ENCODE results near the gene ATF4.

ATF4 gene

GRCh38 chr22:39475337-39475736 lies 45.0 kb upstream of the ATF4 start:
- in situ Hi-C loops (cut with MboI; ENCODE audit: low pct_unique_long_range_greater_than_20kb, low sequenced_read_pairs, unreplicated experiment) = no loop called here
- no peak for DNase-seq (ENCODE audit: low spot score)
- no peak for TF ChIP-seq CTCF (IDR thresholded peaks at IDR 0.05; ENCODE audit: extremely low read depth, insufficient read depth, missing control alignments)

GRCh38 chr22:39475902-39476301 lies 44.5 kb upstream of the ATF4 start:
- in situ Hi-C loops (cut with MboI; ENCODE audit: low pct_unique_long_range_greater_than_20kb, low sequenced_read_pairs, unreplicated experiment) = no loop called here
- DNase-seq (ENCODE audit: low spot score) = no peak
- TF ChIP-seq CTCF (IDR thresholded peaks at IDR 0.05; ENCODE audit: extremely low read depth, insufficient read depth, missing control alignments) = no peak

- in situ Hi-C loops (cut with MboI; ENCODE audit: low pct_unique_long_range_greater_than_20kb, low sequenced_read_pairs, unreplicated experiment) = no loop called here
- TF ChIP-seq CTCF (IDR thresholded peaks at IDR 0.05; ENCODE audit: extremely low read depth, insufficient read depth, missing control alignments) = no peak
- DNase-seq (ENCODE audit: low spot score) = no peak
Measured at GRCh38 chr22:39476664-39477063, 43.7 kb upstream of the ATF4 start.

- no peak for TF ChIP-seq CTCF (IDR thresholded peaks at IDR 0.05; ENCODE audit: extremely low read depth, insufficient read depth, missing control alignments)
- DNase-seq (ENCODE audit: low spot score) = no peak
- in situ Hi-C loops (cut with MboI; ENCODE audit: low pct_unique_long_range_greater_than_20kb, low sequenced_read_pairs, unreplicated experiment) = no loop called here
Measured at GRCh38 chr22:39477542-39477941, 42.8 kb upstream of the ATF4 start.

- TF ChIP-seq CTCF (IDR thresholded peaks at IDR 0.05; ENCODE audit: extremely low read depth, insufficient read depth, missing control alignments) = no peak
- in situ Hi-C loops (cut with MboI; ENCODE audit: low pct_unique_long_range_greater_than_20kb, low sequenced_read_pairs, unreplicated experiment) = no loop called here
- DNase-seq (ENCODE audit: low spot score) = no peak
Measured at GRCh38 chr22:39478441-39478850, 41.9 kb upstream of the ATF4 start.

GRCh38 chr22:39479254-39479653 lies 41.1 kb upstream of the ATF4 start:
- no peak for TF ChIP-seq CTCF (IDR thresholded peaks at IDR 0.05; ENCODE audit: extremely low read depth, insufficient read depth, missing control alignments)
- in situ Hi-C loops (cut with MboI; ENCODE audit: low pct_unique_long_range_greater_than_20kb, low sequenced_read_pairs, unreplicated experiment) = no loop called here
- DNase-seq (ENCODE audit: low spot score) = no peak

GRCh38 chr22:39480557-39480956 lies 39.8 kb upstream of the ATF4 start:
- no peak for TF ChIP-seq CTCF (IDR thresholded peaks at IDR 0.05; ENCODE audit: extremely low read depth, insufficient read depth, missing control alignments)
- DNase-seq (ENCODE audit: low spot score) = no peak
- in situ Hi-C loops (cut with MboI; ENCODE audit: low pct_unique_long_range_greater_than_20kb, low sequenced_read_pairs, unreplicated experiment) = no loop called here

All from GM13977 (cell line).